ENCODE results near the gene PLAAT3.

The PLAAT3 gene

GRCh38 chr11:63527667-63528066, 86.6 kb downstream of the PLAAT3 start:
- DNase-seq (ENCODE audit: low spot score in 2 of 2), result no peak
- no peak for ATAC-seq (replicated peaks; ENCODE audit: extremely low read depth, poor library complexity, severe bottlenecking)
- Mint-ChIP-seq H3K27ac (ENCODE audit: low read depth) (no peak overlapping the region), H3K9me3 (no peaks in the 10 kb centered on the region), H3K36me3 (ENCODE audit: insufficient read depth) (no peaks in the 10 kb centered on the region), H3K4me1 (peaks cover 33% of the 10 kb centered on the region), H3K27me3 (no peaks in the 10 kb centered on the region), H3K4me3 (no peak overlapping the region)
